GM18505 (cell line): ENCODE results near the gene ACSL5.
A peak's percentile ranks its signal among the peaks of the same experiment; 100 is the strongest.
"Not testable (repeated sequence)": the region's sequence is repeated elsewhere in the genome, so short reads cannot be mapped to it uniquely, and the experiment has no call there.

ENCODE experiments used
- ATAC-seq: cut with Tn5 transposase; IDR thresholded peaks from one replicate; pipeline ENCODE4 v1.9.1; 2021; ENCODE audit not compliant: unreplicated experiment
- POLR2A ChIP-seq: IDR thresholded peaks from 4 replicates; pipeline ENCODE4 v1.6.1; 2011; ENCODE audit warnings: borderline replicate concordance; ENCODE audit not compliant: insufficient read depth, insufficient read length; ENCODE audit errors: extremely low read depth

Gene ACSL5

GRCh38 chr10:112376396-112376790 lies 2.5 kb downstream of the ACSL5 start:
- no peak for TF ChIP-seq POLR2A
- ATAC-seq: peak; percentile 10

DNA sequence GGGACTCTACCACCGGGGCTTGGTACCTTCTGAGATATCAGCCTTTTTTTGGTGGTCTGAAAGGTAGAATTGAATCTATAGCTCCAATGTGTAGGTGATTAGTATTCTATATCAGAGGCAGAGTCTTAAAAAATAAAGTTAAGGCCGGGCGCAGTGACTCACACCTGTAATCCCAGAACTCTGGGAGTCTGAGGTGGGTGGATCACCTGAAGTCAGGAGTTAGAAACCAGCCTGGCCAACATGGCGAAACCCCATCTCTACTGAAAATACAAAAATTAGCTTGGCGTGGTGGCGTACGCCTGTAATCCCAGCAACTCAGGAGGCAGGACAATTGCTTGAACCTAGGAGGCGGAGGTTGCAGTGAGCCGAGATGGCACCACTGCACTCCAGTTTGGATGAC lies 3.2 kb downstream of the ACSL5 start:
- ATAC-seq: not testable (repeated sequence)

DNA sequence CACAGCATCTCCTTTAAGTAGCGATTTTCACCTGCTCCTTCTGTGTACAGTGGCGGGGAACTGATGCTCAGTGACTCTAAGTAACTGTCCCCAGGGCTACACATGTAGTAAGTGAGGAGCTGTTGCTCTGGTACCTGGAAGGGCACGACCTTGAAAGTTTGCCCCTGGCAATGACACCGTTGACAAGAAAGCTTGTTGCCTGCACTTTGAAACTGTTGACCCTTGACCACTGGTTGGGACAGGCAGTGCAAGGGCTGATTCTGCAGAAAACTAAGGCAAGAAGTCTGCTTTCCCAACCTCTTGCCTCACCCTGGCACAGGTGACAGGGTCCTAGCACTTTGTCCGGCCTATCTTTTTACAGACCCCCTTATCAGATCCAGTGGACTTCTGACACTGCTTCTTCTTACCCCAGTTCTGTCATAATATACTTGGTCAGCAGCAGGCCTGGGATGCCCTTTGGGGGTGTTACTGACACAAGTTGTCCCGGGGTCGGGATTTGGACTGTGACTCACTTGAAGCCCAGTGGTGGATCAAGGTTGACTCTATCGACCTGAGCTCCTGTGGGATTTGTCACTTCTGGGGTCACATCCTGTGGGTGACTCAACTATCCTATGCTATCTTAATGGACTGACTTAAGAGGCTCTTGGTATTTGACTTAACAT lies 5.8 kb downstream of the ACSL5 start:
- ATAC-seq: no peak

GRCh38 chr10:112382515-112383235 lies 8.8 kb downstream of the ACSL5 start:
- TF ChIP-seq POLR2A: no peak
- no peak for ATAC-seq

More for the DNA sequence above, 5.8 kb downstream of the ACSL5 start:
- no peak for TF ChIP-seq POLR2A

DNA sequence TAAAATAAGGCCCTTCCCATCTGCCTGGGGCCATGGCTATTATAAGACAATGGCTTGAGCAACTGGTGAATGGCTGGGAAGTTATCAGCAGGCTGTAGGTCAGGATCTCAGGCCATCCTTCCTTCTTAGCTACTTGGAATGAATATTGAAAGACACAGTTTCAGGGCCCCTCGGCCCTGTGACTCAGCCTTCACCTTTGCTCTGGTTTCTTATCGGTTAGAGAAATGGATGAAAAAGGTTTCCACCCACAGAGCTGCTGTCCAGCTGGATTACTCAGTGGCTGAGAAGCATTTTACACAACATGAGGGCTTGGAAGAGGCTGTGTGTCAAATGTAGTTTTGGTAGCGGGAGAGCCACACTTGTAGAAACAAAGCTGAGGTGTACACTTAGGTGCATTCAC lies 9.4 kb downstream of the ACSL5 start:
- TF ChIP-seq POLR2A: no peak

GRCh38 chr10:112384141-112384540 lies 10.2 kb downstream of the ACSL5 start:
- TF ChIP-seq POLR2A: no peak
- no peak for ATAC-seq

More for the DNA sequence above, 9.4 kb downstream of the ACSL5 start:
- no peak for ATAC-seq

GRCh38 chr10:112385201-112385600 lies 11.3 kb downstream of the ACSL5 start:
- TF ChIP-seq POLR2A: no peak

DNA sequence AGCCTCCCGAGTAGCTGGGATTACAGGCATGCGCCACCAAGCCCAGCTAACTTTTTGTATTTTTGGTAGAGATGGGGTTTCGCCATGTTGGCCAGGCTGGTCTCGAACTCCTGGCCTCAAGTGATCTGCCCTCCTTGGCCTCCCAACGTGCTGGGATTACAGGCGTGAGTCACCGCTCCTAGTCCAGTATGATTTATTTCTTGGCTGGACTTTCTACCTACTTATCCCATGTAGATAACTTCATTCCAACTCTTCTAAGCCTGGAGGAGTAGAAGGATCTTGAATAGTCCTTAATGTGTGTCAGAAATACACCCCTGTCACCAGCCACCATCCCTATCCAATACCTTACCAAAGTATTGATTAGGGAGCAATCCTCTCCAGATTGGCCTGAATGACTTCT lies 14.1 kb downstream of the ACSL5 start:
- not testable (repeated sequence) for ATAC-seq

More at GRCh38 chr10:112385201-112385600, 11.3 kb downstream of the ACSL5 start:
- ATAC-seq: no peak

DNA sequence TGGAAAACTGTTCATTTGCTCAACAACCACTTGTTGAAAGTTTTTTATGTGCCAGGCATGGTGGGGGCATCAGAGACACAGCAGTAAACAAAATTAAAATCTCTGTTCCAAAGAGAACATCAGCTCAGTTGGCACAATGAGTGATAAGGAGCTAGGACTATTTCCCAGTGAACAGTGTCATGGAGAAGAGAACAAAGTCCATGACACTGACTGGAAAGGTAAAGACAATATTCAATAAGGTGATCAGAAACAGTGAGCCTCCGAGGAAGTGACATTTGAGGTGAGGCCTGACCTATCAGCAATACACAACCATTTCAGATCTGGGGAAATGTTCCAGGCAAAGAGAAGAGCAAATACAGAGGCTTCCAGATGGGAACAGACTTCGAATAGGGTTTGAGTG lies 14.6 kb downstream of the ACSL5 start:
- no peak for TF ChIP-seq POLR2A
- ATAC-seq: no peak

DNA sequence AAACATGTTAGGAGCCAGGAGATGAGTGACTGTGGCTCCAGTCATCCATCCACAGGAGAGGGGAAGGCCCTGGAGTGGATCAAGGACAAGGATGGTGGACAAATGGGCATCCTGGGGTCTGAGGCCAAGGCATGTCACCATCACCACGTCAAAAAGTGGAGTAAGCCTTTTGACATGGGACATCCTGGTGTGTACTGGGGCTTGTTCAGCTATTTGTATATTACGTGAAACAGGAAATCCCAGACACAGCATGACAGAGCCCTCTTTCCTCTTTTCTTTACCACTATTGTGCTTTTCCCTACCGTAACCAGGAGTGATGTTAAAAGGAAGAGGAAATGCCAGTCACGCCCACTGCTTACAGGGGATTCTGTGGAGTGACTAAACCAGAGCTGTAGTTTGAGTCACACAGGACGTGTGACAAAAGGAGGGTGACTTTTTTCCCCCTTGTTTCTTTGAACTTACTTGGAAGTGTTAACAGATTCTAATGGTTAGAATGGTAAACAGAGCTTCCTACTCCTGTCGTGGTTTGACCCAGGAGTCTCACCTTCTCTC lies 15.4 kb downstream of the ACSL5 start:
- peak; percentile 67 for ATAC-seq
- TF ChIP-seq POLR2A: no peak

- no peak for ATAC-seq
- TF ChIP-seq POLR2A: no peak
Observed at GRCh38 chr10:112390125-112390703, 16.3 kb downstream of the ACSL5 start.

DNA sequence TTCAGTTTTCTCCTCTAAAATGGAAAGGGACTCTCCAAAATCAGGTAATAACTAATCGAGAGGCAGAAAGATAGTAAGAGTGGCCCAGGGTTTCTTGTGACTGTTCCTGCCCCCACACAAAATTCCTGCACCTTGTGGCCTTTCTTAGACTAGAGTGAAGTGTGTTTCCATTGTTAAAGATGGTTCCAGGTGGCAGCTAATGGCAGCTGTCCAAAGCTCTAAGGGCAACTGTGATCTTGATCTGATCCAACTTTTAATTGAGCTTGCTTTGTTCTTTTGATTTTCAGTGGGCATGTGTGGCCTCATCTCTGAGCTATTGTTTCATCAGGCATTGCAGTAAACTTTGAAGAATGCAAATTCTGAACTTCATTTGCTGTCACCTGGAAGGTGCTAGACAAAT lies 19.4 kb downstream of the ACSL5 start:
- TF ChIP-seq POLR2A: no peak
- ATAC-seq: no peak

DNA sequence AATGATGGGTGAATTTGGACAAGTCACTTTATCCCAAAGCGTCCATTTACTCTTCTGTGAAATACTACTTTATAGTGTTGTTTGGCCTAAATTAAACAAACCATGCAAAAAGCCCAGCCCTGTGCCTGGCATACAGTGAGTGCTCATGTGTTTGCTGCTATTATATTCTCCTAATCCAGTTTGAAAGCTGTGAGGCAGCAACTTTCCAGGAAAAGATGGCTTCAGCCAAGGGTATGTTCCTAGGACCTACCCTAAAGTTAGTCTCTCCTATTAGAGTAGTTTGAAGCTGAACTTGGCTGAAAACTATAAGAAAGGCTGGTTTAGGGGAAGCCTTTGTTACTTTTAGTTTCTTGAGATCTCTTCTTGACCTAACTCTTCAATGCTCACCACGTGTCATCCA lies 19.9 kb downstream of the ACSL5 start:
- no peak for ATAC-seq
- no peak for TF ChIP-seq POLR2A

DNA sequence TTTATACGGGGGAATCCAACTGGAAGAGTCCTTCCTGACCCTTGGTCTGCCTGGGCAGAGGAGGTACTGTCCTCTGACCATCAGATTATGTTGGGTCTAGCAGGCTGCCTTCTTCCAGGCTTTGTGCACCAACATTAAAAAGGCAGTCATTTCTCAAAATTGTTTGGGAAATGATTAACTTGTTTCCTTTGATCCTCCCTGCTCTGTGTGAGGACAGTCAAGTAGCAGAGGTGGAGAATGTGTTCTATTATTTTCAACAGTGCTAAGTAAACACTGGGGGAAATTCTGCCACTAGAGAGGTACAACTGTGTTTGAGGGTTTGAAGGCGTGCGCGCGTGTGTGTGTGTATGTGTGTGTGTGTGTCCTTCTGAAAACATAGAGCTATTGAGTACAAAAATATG lies 20.6 kb downstream of the ACSL5 start:
- no peak for ATAC-seq
- no peak for TF ChIP-seq POLR2A
